Natural killer cell (primary cell): ENCODE results near the gene HIC1. TPM values are rescaled to one million over a fixed set of nuclear protein-coding genes. Genes with fewer than 3 reads are reported as not detected.
A peak's percentile ranks its signal among the peaks of the same experiment; 100 is the strongest.

Source experiments
- ATAC-seq, 3 donors: fragments of 150-1000 bp in 2 of 3; fragments of 200-7000 bp in 1 of 3; cut with Tn5 transposase; 1 replicate in 1 of 3; 2 replicates in 2 of 3; pipeline ENCODE4 v1.10.0; 2021; ENCODE audit warnings: mild to moderate bottlenecking in 2 of 3, moderate library complexity in 2 of 3
- DNase-seq, 2 donors: peaks; one replicate each; pipeline versions ENCODE4 v3.0.0 to v3.0.0-alpha.2; 2013 to 2021; ENCODE audit warnings: mixed read lengths in 1 of 2
- H3K27ac ChIP-seq: one replicate; pipeline ENCODE4 v1.5.1; 2013; ENCODE audit warnings: mild to moderate bottlenecking, low read length
- H3K27me3 ChIP-seq: one replicate; pipeline ENCODE4 v1.6.1; 2013; ENCODE audit warnings: low read length; ENCODE audit not compliant: control insufficient read depth, insufficient read depth
- H3K36me3 ChIP-seq: one replicate; pipeline ENCODE4 v1.6.1; 2013; ENCODE audit warnings: low read length; ENCODE audit not compliant: control insufficient read depth, insufficient read depth
- H3K4me1 ChIP-seq: one replicate; pipeline ENCODE4 v1.6.1; 2013; ENCODE audit warnings: low read length; ENCODE audit not compliant: control insufficient read depth, insufficient read depth
- H3K4me3 ChIP-seq: one replicate; pipeline ENCODE4 v1.5.1; 2013; ENCODE audit warnings: low read length
- H3K9me3 ChIP-seq: one replicate; pipeline ENCODE4 v1.6.1; 2013; ENCODE audit warnings: low read length; ENCODE audit not compliant: control insufficient read depth, insufficient read depth
- H3K27ac Mint-ChIP-seq, 2 donors: one replicate each; pipeline ENCODE4 v1.8.0; 2022; ENCODE audit warnings: mild to moderate bottlenecking in 2 of 2, mixed read lengths in 2 of 2, moderate library complexity in 1 of 2
- H3K27me3 Mint-ChIP-seq, 2 donors: one replicate each; pipeline ENCODE4 v1.8.0; 2022; ENCODE audit warnings: low read depth in 2 of 2, mixed read lengths in 2 of 2
- H3K36me3 Mint-ChIP-seq: one replicate; pipeline ENCODE4 v1.8.0; 2022; ENCODE audit warnings: mixed read lengths
- H3K4me1 Mint-ChIP-seq, 2 donors: one replicate each; pipeline ENCODE4 v1.8.0; 2022; ENCODE audit warnings: mixed read lengths in 2 of 2
- H3K4me3 Mint-ChIP-seq: one replicate; pipeline ENCODE4 v1.8.0; 2022; ENCODE audit warnings: mild to moderate bottlenecking, moderate library complexity, mixed read lengths
- H3K9me3 Mint-ChIP-seq, 2 donors: one replicate each; pipeline ENCODE4 v1.8.0; 2022; ENCODE audit warnings: mixed read lengths in 2 of 2
- whole genome bisulfite sequencing: methylation state at CpG from one replicate; pipeline ENCODE4 v1.1.7; 2013; ENCODE audit warnings: missing lambda C conversion rate; ENCODE audit not compliant: insufficient coverage; 5-methylcytosine and 5-hydroxymethylcytosine counted together
- intact Hi-C: fragments of 100-400 bp; cut with micrococcal nuclease; formaldehyde crosslinking; loops from one replicate; pipeline ENCODE4 v1.14.2; 2022
- total RNA-seq, 4 donors: library from RNA; stranded (reverse); fragments of 120-200 nt in 1 of 4; gene quantifications; one replicate each; pipeline versions ENCODE4 v1.2.3 to v1.2.4, GENCODE V29; 2013 to 2022
- TF ChIP-seq, protein P1 (sequence below): fragments of 200-600 bp; IDR thresholded peaks from one replicate; pipeline ENCODE4 v1.8.0; 2022; ENCODE audit warnings: antibody characterized with exemption

HIC1 gene
- total RNA-seq, 3 donors from 2014 or later (not counting 1 experiment from before 2014, with no cell fraction given) = 19.2 to 26.4 (median 20.7) TPM

DNA sequence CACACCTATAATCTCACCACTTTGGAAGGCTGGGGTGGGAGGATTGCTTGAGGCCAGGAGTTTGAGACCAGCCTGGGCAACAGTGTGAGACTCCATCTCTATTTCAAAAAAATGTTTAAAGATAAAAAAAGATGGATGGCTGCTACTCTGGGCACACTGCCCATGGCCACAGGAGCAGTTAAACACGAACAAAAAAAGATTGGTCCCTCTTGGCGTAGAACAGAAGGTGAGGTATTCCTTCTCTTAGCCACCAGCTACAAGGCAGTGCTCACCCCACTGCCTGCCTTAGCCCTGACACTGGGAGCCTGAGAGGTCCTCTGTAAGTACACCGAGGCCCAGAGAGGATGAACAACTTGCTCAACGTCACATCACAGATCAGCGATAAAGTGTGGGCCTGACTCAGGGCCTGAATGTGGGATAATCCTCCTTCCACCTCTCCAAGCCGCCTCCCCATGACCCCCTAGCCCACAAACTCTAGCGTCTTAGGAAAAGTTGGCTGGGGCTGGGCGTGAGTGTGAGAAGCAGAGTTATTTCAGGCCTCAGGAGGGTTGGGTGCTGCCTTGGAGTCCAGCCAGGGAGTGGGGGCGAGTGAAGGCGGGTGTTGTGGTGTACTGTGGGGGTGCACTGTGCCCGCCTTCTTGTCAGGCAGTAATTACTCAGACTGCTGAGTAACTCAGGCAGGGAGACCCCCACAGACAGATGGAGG is 27.2 kb upstream of the HIC1 start:
- no peak overlapping the region for H3K4me3 ChIP-seq
- peaks cover 2% of the 10 kb centered on the region for H3K36me3 ChIP-seq
- Mint-ChIP-seq H3K36me3 (no peaks in the 10 kb centered on the region), H3K4me1 (peaks cover 19 to 33% of the 10 kb centered on the region in 2 donors), H3K27me3 (peaks cover 28 to 34% of the 10 kb centered on the region in 2 donors), H3K9me3 (no peaks in the 10 kb centered on the region), H3K27ac (no peak overlapping the region), H3K4me3 (peak overlapping the region; percentile 50)
- peaks cover 18% of the 10 kb centered on the region for H3K27me3 ChIP-seq
- H3K4me1 ChIP-seq = peaks cover 46% of the 10 kb centered on the region
- no peak for ATAC-seq
- no peaks in the 10 kb centered on the region for H3K9me3 ChIP-seq
- intact Hi-C loops = loop anchor here (10.0 kb wide), 1 partner anchor 123 kb away; no protein-coding TSS in a partner anchor
- TF ChIP-seq, protein P1, sequence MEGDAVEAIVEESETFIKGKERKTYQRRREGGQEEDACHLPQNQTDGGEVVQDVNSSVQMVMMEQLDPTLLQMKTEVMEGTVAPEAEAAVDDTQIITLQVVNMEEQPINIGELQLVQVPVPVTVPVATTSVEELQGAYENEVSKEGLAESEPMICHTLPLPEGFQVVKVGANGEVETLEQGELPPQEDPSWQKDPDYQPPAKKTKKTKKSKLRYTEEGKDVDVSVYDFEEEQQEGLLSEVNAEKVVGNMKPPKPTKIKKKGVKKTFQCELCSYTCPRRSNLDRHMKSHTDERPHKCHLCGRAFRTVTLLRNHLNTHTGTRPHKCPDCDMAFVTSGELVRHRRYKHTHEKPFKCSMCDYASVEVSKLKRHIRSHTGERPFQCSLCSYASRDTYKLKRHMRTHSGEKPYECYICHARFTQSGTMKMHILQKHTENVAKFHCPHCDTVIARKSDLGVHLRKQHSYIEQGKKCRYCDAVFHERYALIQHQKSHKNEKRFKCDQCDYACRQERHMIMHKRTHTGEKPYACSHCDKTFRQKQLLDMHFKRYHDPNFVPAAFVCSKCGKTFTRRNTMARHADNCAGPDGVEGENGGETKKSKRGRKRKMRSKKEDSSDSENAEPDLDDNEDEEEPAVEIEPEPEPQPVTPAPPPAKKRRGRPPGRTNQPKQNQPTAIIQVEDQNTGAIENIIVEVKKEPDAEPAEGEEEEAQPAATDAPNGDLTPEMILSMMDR = no peak
- H3K27ac ChIP-seq = no peak overlapping the region
- 58% methylated on average over 10 of the region's 11 CpGs for WGBS
- DNase-seq = no peak

DNA sequence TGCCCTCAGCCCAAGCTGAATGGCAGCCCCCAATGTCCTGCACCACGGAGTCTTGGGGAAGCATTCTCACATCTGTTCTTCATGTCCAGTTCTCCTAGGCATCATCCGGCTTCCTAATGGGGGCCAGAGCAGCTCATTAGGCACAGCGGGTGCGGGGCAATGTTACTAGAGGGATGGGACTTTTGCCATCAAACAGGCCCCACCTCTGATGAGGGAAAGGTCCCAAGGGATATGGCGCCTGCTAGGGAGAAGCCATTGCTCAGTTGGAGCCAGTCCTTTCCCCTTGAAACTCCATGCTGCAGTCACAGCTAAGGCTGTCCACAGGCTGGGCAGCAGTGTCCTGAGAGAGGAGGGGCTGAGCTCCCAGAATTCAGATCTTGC is 26.7 kb upstream of the HIC1 start:
- TF ChIP-seq, protein P1 = no peak
- H3K4me3 ChIP-seq = no peak overlapping the region
- no peak for DNase-seq
- H3K4me1 ChIP-seq = peaks cover 43% of the 10 kb centered on the region
- no peak overlapping the region for H3K27ac ChIP-seq
- H3K4me3 Mint-ChIP-seq = no peak overlapping the region
- intact Hi-C loops = loop anchor here (10.0 kb wide), 1 partner anchor 123 kb away; no protein-coding TSS in a partner anchor
- H3K9me3 ChIP-seq = no peaks in the 10 kb centered on the region
- no peak for ATAC-seq
- H3K9me3 Mint-ChIP-seq = no peaks in the 10 kb centered on the region
- peaks cover 26 to 32% of the 10 kb centered on the region in 2 donors for H3K27me3 Mint-ChIP-seq
- peaks cover 2% of the 10 kb centered on the region for H3K36me3 ChIP-seq
- peaks cover 15% of the 10 kb centered on the region for H3K27me3 ChIP-seq
- 94% methylated on average over 5 of the region's 5 CpGs for WGBS
- no peak overlapping the region for H3K27ac Mint-ChIP-seq
- peaks cover 19 to 33% of the 10 kb centered on the region in 2 donors for H3K4me1 Mint-ChIP-seq
- H3K36me3 Mint-ChIP-seq = no peaks in the 10 kb centered on the region

DNA sequence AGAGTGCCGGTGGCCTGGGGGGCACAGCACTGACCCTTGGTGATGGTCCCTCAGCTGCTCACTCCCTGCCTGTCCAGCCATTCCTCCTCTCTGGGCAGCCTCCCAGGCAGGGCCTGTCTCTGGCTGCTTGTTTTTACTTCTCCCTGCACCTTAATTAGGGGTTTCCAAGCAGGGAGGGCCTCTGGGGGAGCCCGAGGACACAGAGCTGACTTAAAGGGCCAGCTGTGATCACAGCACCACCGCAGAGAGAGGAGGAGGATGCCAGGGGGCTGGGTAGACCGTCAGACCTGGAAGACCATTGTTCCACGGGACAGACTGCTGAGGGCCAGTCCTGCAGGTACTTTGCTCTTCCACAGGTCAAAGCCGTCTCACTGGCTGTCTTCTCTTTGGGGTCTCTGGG is 26.2 kb upstream of the HIC1 start:
- Histone ChIP-seq H3K4me3 (no peak overlapping the region), H3K27me3 (peaks cover 15% of the 10 kb centered on the region), H3K27ac (no peak overlapping the region), H3K9me3 (no peaks in the 10 kb centered on the region), H3K36me3 (peaks cover 5% of the 10 kb centered on the region), H3K4me1 (peaks cover 40% of the 10 kb centered on the region)
- Mint-ChIP-seq H3K27me3 (peaks cover 26 to 32% of the 10 kb centered on the region in 2 donors), H3K4me1 (peaks cover 19 to 33% of the 10 kb centered on the region in 2 donors), H3K4me3 (peak overlapping the region; percentile 58), H3K36me3 (no peaks in the 10 kb centered on the region), H3K9me3 (no peaks in the 10 kb centered on the region), H3K27ac (no peak overlapping the region)
- TF ChIP-seq, protein P1 = no peak
- DNase-seq (no peak), ATAC-seq (no peak)
- WGBS = 55% methylated on average over 6 of the region's 6 CpGs
- intact Hi-C loops = loop anchor here (10.0 kb wide), 1 partner anchor 124 kb away; no protein-coding TSS in a partner anchor
